Activated CD8-positive, alpha-beta memory T cell treated with anti-CD3 and anti-CD28 coated beads, Interleukin-2, amount 50 U/mL, for 24 hours (primary cell): ENCODE results near the gene STUM.
"Not testable (repeated sequence)": the region's sequence is repeated elsewhere in the genome, so short reads cannot be mapped to it uniquely, and the experiment has no call there.

Experiments
- DNase-seq: peaks from one replicate; pipeline ENCODE4 v3.0.0-alpha.2; 2020; ENCODE audit errors: extremely low read depth

STUM gene

GRCh38 chr1:226581650-226582330 is 33.2 kb downstream of the STUM start:
- no peak for DNase-seq

GRCh38 chr1:226582966-226583365 is 34.4 kb downstream of the STUM start:
- DNase-seq: no peak

- no peak for DNase-seq
These were observed 35.6 kb downstream of the STUM start for GRCh38 chr1:226584164-226584563.

- DNase-seq: no peak
These were observed 37.6 kb downstream of the STUM start for GRCh38 chr1:226586116-226586515.

GRCh38 chr1:226586650-226587422 is 38.3 kb downstream of the STUM start:
- no peak for DNase-seq

- DNase-seq: no peak
These were observed 39.9 kb downstream of the STUM start for GRCh38 chr1:226588484-226588883.

GRCh38 chr1:226589008-226589733 is 40.6 kb downstream of the STUM start:
- DNase-seq: no peak

- no peak for DNase-seq
These were observed 42.0 kb downstream of the STUM start for GRCh38 chr1:226590614-226591013.

GRCh38 chr1:226593541-226593940 is 45.0 kb downstream of the STUM start:
- DNase-seq: no peak

GRCh38 chr1:226596531-226597165 is 48.1 kb downstream of the STUM start:
- no peak for DNase-seq

- no peak for DNase-seq
These were observed 49.3 kb downstream of the STUM start for GRCh38 chr1:226597616-226598454.

- no peak for DNase-seq
These were observed 49.9 kb downstream of the STUM start for GRCh38 chr1:226598455-226598849.

GRCh38 chr1:226598955-226599354 is 50.4 kb downstream of the STUM start:
- not testable (repeated sequence) for DNase-seq

GRCh38 chr1:226599636-226600238 is 51.2 kb downstream of the STUM start:
- DNase-seq: no peak

GRCh38 chr1:226600254-226600653 is 51.7 kb downstream of the STUM start:
- DNase-seq: no peak

- no peak for DNase-seq
These were observed 52.9 kb downstream of the STUM start for GRCh38 chr1:226601456-226601855.

GRCh38 chr1:226602186-226603021 is 53.8 kb downstream of the STUM start:
- no peak for DNase-seq

- no peak for DNase-seq
These were observed 54.7 kb downstream of the STUM start for GRCh38 chr1:226603022-226603857.
